ENCODE measurements around the gene GPER1.
A peak's percentile ranks its signal among the peaks of the same experiment; 100 is the strongest.

GPER1 gene

DNA sequence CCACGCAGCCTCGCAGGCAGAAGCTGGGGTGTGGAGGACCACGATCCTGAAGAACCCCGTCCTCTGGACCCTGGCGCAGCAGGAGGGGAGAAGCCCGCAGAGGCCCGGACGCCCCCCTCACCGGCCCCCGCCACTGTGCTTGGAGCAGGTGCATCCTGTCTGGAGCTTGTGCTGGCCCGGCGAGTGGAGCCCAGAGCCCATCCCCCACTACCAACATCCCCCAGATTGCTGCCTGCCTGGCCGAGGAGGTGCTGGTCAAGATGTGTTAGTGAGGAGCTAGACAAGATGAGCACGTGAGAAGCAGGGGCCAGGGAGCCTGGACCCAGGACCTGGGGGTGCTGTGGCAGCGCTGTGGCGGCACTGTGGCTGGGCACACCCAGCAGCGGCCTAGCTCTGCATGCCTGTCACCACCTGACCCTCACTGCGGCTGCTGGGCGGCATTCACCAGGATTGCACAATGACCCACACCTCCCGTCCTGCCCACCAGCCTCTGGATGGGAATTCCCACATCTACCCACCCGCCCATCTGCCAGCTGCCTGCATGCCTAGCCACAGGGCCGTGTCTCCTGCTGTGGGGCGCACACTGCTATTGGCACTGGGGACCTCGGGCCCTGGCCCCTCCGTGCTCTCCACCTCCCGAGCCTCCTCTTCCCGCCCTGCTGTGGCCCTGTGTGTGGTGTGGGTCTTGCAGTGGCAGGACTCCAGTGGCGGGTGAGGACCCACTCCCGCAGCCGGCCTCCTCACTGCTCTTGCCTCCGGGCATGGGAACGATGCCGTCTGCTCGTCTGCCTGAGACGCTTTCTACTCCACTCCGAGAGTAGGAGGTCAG is 31.7 kb upstream of the GPER1 start:
- Histone ChIP-seq H3K9ac (ENCODE audit: low read depth, low read length) (no peak overlapping the region), H3K4me3 (ENCODE audit: low read depth, low read length) (no peak overlapping the region), H3K9me3 (ENCODE audit: control insufficient read depth, insufficient read depth, low read length) (no peaks in the 10 kb centered on the region), H3K36me3 (ENCODE audit: control insufficient read depth, insufficient read depth, low read length) (peaks cover 16% of the 10 kb centered on the region), H3K27me3 (ENCODE audit: control insufficient read depth, insufficient read depth, low read length) (no peaks in the 10 kb centered on the region), H3K4me1 (ENCODE audit: control insufficient read depth, insufficient read depth, low read length) (peaks cover 3% of the 10 kb centered on the region)

DNA sequence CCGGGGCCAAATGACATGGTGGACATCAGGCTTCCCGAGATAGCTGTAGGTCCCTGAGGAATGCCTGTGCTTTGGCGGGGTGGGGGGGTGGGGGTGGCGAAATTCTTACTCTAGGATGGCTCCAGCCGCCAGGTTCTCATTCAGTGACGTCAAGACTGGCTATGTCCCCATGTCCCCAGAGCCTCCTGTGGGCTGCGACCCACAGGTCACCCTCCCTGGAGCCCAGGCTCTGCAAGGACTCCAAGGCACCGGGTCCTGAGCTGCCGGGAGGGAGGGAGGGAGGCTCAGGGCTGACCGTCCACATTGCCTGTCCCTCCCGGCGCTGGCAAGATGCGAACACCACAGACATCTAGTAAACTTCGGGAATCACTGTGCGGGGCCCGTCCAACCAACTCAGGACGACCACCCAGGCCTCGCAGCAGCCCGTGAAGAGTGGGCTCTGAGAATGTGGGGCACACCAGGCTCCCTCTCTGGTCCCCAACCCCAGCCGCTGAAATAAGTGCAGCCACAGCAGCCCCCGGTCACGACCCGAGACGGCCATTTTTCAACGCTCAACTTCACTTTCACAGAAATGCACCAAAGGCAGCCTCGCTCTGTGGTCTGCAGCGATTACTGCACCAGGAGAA is 31.0 kb upstream of the GPER1 start:
- Histone ChIP-seq H3K9me3 (ENCODE audit: control insufficient read depth, insufficient read depth, low read length) (no peaks in the 10 kb centered on the region), H3K4me3 (ENCODE audit: low read depth, low read length) (no peak overlapping the region), H3K36me3 (ENCODE audit: control insufficient read depth, insufficient read depth, low read length) (peaks cover 16% of the 10 kb centered on the region), H3K9ac (ENCODE audit: low read depth, low read length) (no peak overlapping the region), H3K27me3 (ENCODE audit: control insufficient read depth, insufficient read depth, low read length) (no peaks in the 10 kb centered on the region), H3K4me1 (ENCODE audit: control insufficient read depth, insufficient read depth, low read length) (peaks cover 3% of the 10 kb centered on the region)

GRCh38 chr7:1057416-1058291 is 30.3 kb upstream of the GPER1 start:
- Histone ChIP-seq H3K4me3 (ENCODE audit: low read depth, low read length) (no peak overlapping the region), H3K9me3 (ENCODE audit: control insufficient read depth, insufficient read depth, low read length) (no peaks in the 10 kb centered on the region), H3K27me3 (ENCODE audit: control insufficient read depth, insufficient read depth, low read length) (no peaks in the 10 kb centered on the region), H3K36me3 (ENCODE audit: control insufficient read depth, insufficient read depth, low read length) (peaks cover 16% of the 10 kb centered on the region), H3K4me1 (ENCODE audit: control insufficient read depth, insufficient read depth, low read length) (peaks cover 3% of the 10 kb centered on the region), H3K9ac (ENCODE audit: low read depth, low read length) (no peak overlapping the region)

DNA sequence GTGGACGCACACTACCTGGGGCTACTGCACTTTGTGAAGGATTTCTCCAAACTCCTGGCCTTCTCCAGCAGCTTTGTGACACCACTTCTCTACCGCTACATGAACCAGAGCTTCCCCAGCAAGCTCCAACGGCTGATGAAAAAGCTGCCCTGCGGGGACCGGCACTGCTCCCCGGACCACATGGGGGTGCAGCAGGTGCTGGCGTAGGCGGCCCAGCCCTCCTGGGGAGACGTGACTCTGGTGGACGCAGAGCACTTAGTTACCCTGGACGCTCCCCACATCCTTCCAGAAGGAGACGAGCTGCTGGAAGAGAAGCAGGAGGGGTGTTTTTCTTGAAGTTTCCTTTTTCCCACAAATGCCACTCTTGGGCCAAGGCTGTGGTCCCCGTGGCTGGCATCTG is 29.6 kb upstream of the GPER1 start:
- peaks cover 16% of the 10 kb centered on the region for H3K36me3 ChIP-seq (ENCODE audit: control insufficient read depth, insufficient read depth, low read length)
- H3K27me3 ChIP-seq (ENCODE audit: control insufficient read depth, insufficient read depth, low read length), result no peaks in the 10 kb centered on the region
- no peaks in the 10 kb centered on the region for H3K9me3 ChIP-seq (ENCODE audit: control insufficient read depth, insufficient read depth, low read length)
- peaks cover 3% of the 10 kb centered on the region for H3K4me1 ChIP-seq (ENCODE audit: control insufficient read depth, insufficient read depth, low read length)
- H3K4me3 ChIP-seq (ENCODE audit: low read depth, low read length), result no peak overlapping the region
- H3K9ac ChIP-seq (ENCODE audit: low read depth, low read length), result no peak overlapping the region

- Histone ChIP-seq H3K36me3 (ENCODE audit: control insufficient read depth, insufficient read depth, low read length) (peaks cover 16% of the 10 kb centered on the region), H3K27me3 (ENCODE audit: control insufficient read depth, insufficient read depth, low read length) (no peaks in the 10 kb centered on the region), H3K9ac (ENCODE audit: low read depth, low read length) (no peak overlapping the region), H3K4me1 (ENCODE audit: control insufficient read depth, insufficient read depth, low read length) (peaks cover 3% of the 10 kb centered on the region), H3K4me3 (ENCODE audit: low read depth, low read length) (peak overlapping the region; percentile 22), H3K9me3 (ENCODE audit: control insufficient read depth, insufficient read depth, low read length) (no peaks in the 10 kb centered on the region)
Observed at GRCh38 chr7:1058821-1059199, 29.1 kb upstream of the GPER1 start.

DNA sequence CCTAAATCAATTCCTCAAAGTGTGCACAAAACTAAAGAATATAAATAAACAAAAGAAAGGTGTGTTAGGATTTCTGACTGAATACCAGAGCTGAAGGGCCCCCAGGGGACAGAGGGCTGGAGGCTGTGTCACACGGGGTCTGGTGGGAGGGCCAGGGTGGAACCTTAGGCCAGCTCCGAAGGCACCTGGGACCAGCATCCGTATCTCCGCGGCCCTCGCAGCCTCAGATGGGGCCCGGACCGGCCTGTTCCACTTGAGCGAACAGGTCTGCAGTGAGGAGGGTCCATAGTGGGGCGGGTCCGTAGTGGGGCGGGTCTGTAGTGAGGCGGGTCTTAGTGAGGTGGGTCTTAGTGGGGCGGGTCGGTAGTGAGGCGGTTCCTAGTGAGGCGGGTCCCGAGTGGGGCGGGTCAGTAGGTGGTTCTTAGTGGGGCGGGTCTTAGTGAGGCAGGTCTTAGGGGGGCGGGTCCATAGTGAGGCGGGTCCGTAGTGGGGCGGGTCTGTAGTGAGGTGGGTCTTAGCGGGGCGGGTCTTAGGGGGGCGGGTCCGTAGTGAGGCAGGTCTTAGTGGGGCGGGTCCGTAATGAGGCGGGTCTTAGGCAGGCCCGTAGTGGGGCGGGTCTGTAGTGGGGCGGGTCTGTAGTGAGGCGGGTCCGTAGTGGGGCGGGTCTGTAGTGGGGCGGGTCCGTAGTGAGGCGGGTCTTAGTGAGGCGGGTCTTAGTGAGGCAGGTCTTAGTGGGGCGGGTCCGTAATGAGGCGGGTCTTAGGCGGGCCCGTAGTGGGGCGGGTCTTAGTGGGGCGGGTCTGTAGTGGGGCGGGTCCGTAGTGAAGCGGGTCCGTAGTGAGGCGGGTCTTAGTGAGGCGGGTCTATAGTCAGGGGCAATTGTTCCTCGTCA is 28.5 kb upstream of the GPER1 start:
- peaks cover 9% of the 10 kb centered on the region for H3K36me3 ChIP-seq (ENCODE audit: control insufficient read depth, insufficient read depth, low read length)
- H3K4me1 ChIP-seq (ENCODE audit: control insufficient read depth, insufficient read depth, low read length), result peaks cover 3% of the 10 kb centered on the region
- no peak overlapping the region for H3K9ac ChIP-seq (ENCODE audit: low read depth, low read length)
- H3K9me3 ChIP-seq (ENCODE audit: control insufficient read depth, insufficient read depth, low read length), result no peaks in the 10 kb centered on the region
- no peaks in the 10 kb centered on the region for H3K27me3 ChIP-seq (ENCODE audit: control insufficient read depth, insufficient read depth, low read length)
- H3K4me3 ChIP-seq (ENCODE audit: low read depth, low read length), result peak overlapping the region; percentile 22

- H3K4me3 ChIP-seq (ENCODE audit: low read depth, low read length), result peak overlapping the region; percentile 43
- H3K4me1 ChIP-seq (ENCODE audit: control insufficient read depth, insufficient read depth, low read length), result peaks cover 3% of the 10 kb centered on the region
- peak overlapping the region; percentile 24 for H3K9ac ChIP-seq (ENCODE audit: low read depth, low read length)
- no peaks in the 10 kb centered on the region for H3K9me3 ChIP-seq (ENCODE audit: control insufficient read depth, insufficient read depth, low read length)
- H3K27me3 ChIP-seq (ENCODE audit: control insufficient read depth, insufficient read depth, low read length), result no peaks in the 10 kb centered on the region
- peaks cover 9% of the 10 kb centered on the region for H3K36me3 ChIP-seq (ENCODE audit: control insufficient read depth, insufficient read depth, low read length)
Observed at GRCh38 chr7:1060315-1061072, 27.4 kb upstream of the GPER1 start.

DNA sequence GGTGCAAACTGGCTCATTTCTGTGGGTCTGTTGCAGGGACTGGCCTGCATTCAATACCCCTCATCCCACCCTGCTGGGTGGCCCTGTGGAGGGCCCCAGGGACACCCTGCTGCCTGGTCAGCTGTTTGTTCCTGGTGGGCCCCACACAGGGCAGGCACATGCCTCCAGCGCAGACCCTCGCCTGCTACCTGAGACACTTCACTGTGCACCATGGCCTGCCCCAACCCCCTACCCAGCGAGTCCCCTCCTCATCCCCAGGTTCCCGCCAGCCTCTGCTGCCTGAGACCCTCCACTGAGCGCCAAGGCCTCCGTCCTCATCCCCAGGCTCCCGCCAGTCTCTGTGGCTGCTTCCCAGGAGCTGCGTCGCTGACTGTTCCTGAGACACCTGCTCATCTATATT is 26.7 kb upstream of the GPER1 start:
- peak overlapping the region; percentile 24 for H3K9ac ChIP-seq (ENCODE audit: low read depth, low read length)

GRCh38 chr7:1062296-1063294 is 25.3 kb upstream of the GPER1 start:
- H3K4me1 ChIP-seq (ENCODE audit: control insufficient read depth, insufficient read depth, low read length), result peaks cover 3% of the 10 kb centered on the region
- no peak overlapping the region for H3K4me3 ChIP-seq (ENCODE audit: low read depth, low read length)
- H3K36me3 ChIP-seq (ENCODE audit: control insufficient read depth, insufficient read depth, low read length), result peaks cover 9% of the 10 kb centered on the region
- no peaks in the 10 kb centered on the region for H3K27me3 ChIP-seq (ENCODE audit: control insufficient read depth, insufficient read depth, low read length)
- H3K9me3 ChIP-seq (ENCODE audit: control insufficient read depth, insufficient read depth, low read length), result no peaks in the 10 kb centered on the region
- H3K9ac ChIP-seq (ENCODE audit: low read depth, low read length), result no peak overlapping the region

More for the DNA sequence above, 26.7 kb upstream of the GPER1 start:
- peaks cover 9% of the 10 kb centered on the region for H3K36me3 ChIP-seq (ENCODE audit: control insufficient read depth, insufficient read depth, low read length)
- no peaks in the 10 kb centered on the region for H3K27me3 ChIP-seq (ENCODE audit: control insufficient read depth, insufficient read depth, low read length)
- no peaks in the 10 kb centered on the region for H3K9me3 ChIP-seq (ENCODE audit: control insufficient read depth, insufficient read depth, low read length)
- H3K4me3 ChIP-seq (ENCODE audit: low read depth, low read length), result no peak overlapping the region
- peaks cover 3% of the 10 kb centered on the region for H3K4me1 ChIP-seq (ENCODE audit: control insufficient read depth, insufficient read depth, low read length)

DNA sequence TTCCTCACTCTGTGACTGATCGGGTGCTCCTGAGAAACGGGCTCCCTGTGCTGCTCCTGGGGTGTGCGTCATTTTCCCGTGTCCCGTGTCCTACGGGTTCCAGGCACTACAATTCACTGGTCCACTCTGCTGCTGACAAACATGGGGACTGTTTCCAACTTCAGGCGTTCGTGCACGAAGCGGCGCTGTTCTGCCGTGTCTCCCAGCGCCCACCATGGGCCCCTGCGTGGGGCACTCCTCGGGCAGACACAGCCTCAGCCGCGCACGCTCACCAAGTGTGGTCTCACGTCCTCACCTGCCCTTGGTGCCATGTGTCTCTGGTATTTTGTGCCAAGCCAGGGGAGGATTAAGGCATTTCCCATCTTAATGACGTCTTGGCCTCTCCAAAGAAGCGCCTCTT is 24.6 kb upstream of the GPER1 start:
- H3K4me3 ChIP-seq (ENCODE audit: low read depth, low read length), result no peak overlapping the region
- H3K9ac ChIP-seq (ENCODE audit: low read depth, low read length), result no peak overlapping the region
- H3K9me3 ChIP-seq (ENCODE audit: control insufficient read depth, insufficient read depth, low read length), result no peaks in the 10 kb centered on the region
- peaks cover 2% of the 10 kb centered on the region for H3K36me3 ChIP-seq (ENCODE audit: control insufficient read depth, insufficient read depth, low read length)
- H3K27me3 ChIP-seq (ENCODE audit: control insufficient read depth, insufficient read depth, low read length), result no peaks in the 10 kb centered on the region
- H3K4me1 ChIP-seq (ENCODE audit: control insufficient read depth, insufficient read depth, low read length), result peaks cover 3% of the 10 kb centered on the region

All from iPS-15b (cell line).